Cardiac muscle cell (in vitro differentiated cells and primary cell): ENCODE measurements around the gene CDH23. TPM values are rescaled to one million over a fixed set of nuclear protein-coding genes. Genes with fewer than 3 reads are reported as not detected.

Experiments
- DNase-seq, 2 donors: peaks; one replicate each; pipeline versions ENCODE4 v3.0.0 to v3.0.0-alpha.2; 2010 to 2017; ENCODE audit warnings: low read depth in 1 of 2, low spot score in 1 of 2
- H3K27ac ChIP-seq: fragments of 200-600 bp; sonication (generic); 2 replicates; pipeline ENCODE4 v1.5.1; 2016
- H3K27me3 ChIP-seq: fragments of 200-600 bp; sonication (generic); 2 replicates; pipeline ENCODE4 v1.6.0; 2016; ENCODE audit warnings: control low read depth
- H3K36me3 ChIP-seq: fragments of 200-600 bp; sonication (generic); 2 replicates; pipeline ENCODE4 v1.5.1; 2016; ENCODE audit warnings: control low read depth
- H3K4me1 ChIP-seq: fragments of 200-600 bp; sonication (generic); 2 replicates; pipeline ENCODE4 v1.8.1; 2017; ENCODE audit warnings: low read depth, mild to moderate bottlenecking, mixed run types
- H3K4me3 ChIP-seq: fragments of 200-600 bp; sonication (generic); 2 replicates; pipeline ENCODE4 v1.5.1; 2016; ENCODE audit warnings: mild to moderate bottlenecking
- H3K9me3 ChIP-seq: fragments of 200-600 bp; sonication (generic); 2 replicates; pipeline ENCODE4 v1.5.1; 2017; ENCODE audit warnings: low read depth, mild to moderate bottlenecking, control low read depth
- CTCF ChIP-seq: IDR thresholded peaks from 2 replicates; pipeline ENCODE4 v1.5.1; 2012; ENCODE audit warnings: low read depth, mild to moderate bottlenecking, low read length
- polyA plus RNA-seq: library from polyadenylated mRNA; unstranded; fragments of >200 nt; fragmentation: Nextera tagmentation; extraction: Ambion mirVana; gene quantifications from 2 replicates; pipeline ENCODE4 v1.2.1, GENCODE V29; 2016
- total RNA-seq: library from RNA; depleted of rRNA; stranded (reverse); fragments of >200 nt; gene quantifications from 2 replicates; pipeline ENCODE4 v1.2.3, GENCODE V29; 2016

The CDH23 gene
- total and polyA plus RNA-seq, 2 experiments from 2014 or later, result 0.05 to 0.51 TPM

GRCh38 chr10:71558991-71559390, 162.3 kb downstream of the CDH23 start:
- Histone ChIP-seq H3K4me3 (no peak overlapping the region), H3K27me3 (no peaks in the 10 kb centered on the region), H3K9me3 (no peaks in the 10 kb centered on the region), H3K27ac (no peak overlapping the region), H3K4me1 (no peaks in the 10 kb centered on the region), H3K36me3 (no peaks in the 10 kb centered on the region)
- no peak for TF ChIP-seq CTCF
- no peak for DNase-seq

GRCh38 chr10:71561003-71561574, 164.4 kb downstream of the CDH23 start:
- Histone ChIP-seq H3K4me1 (no peaks in the 10 kb centered on the region), H3K36me3 (no peaks in the 10 kb centered on the region), H3K4me3 (no peak overlapping the region), H3K9me3 (no peaks in the 10 kb centered on the region), H3K27ac (no peak overlapping the region), H3K27me3 (no peaks in the 10 kb centered on the region)
- DNase-seq, result no peak
- TF ChIP-seq CTCF, result no peak

GRCh38 chr10:71562181-71562580, 165.5 kb downstream of the CDH23 start:
- DNase-seq, result no peak
- no peaks in the 10 kb centered on the region for H3K9me3 ChIP-seq
- no peaks in the 10 kb centered on the region for H3K27me3 ChIP-seq
- no peaks in the 10 kb centered on the region for H3K36me3 ChIP-seq
- H3K4me3 ChIP-seq, result no peak overlapping the region
- no peak for TF ChIP-seq CTCF
- H3K4me1 ChIP-seq, result no peaks in the 10 kb centered on the region
- no peak overlapping the region for H3K27ac ChIP-seq

GRCh38 chr10:71562904-71563303, 166.2 kb downstream of the CDH23 start:
- DNase-seq, result no peak
- Histone ChIP-seq H3K27me3 (no peaks in the 10 kb centered on the region), H3K36me3 (no peaks in the 10 kb centered on the region), H3K4me1 (peaks cover 4% of the 10 kb centered on the region), H3K27ac (no peak overlapping the region), H3K9me3 (no peaks in the 10 kb centered on the region), H3K4me3 (no peak overlapping the region)
- TF ChIP-seq CTCF, result no peak

- no peak for TF ChIP-seq CTCF
- DNase-seq, result no peak
- no peak overlapping the region for H3K4me3 ChIP-seq
- no peak overlapping the region for H3K27ac ChIP-seq
- no peaks in the 10 kb centered on the region for H3K36me3 ChIP-seq
- no peaks in the 10 kb centered on the region for H3K9me3 ChIP-seq
- H3K4me1 ChIP-seq, result peaks cover 8% of the 10 kb centered on the region
- H3K27me3 ChIP-seq, result no peaks in the 10 kb centered on the region
Observed at GRCh38 chr10:71564194-71564820, 167.6 kb downstream of the CDH23 start.
